GM18858 (cell line): ENCODE results near the gene LRPAP1.
"Not testable (repeated sequence)": the region's sequence is repeated elsewhere in the genome, so short reads cannot be mapped to it uniquely, and the experiment has no call there.

Experiments used
- ATAC-seq: cut with Tn5 transposase; IDR thresholded peaks from one replicate; pipeline ENCODE4 v1.9.1; 2021; ENCODE audit not compliant: unreplicated experiment

The LRPAP1 gene

DNA sequence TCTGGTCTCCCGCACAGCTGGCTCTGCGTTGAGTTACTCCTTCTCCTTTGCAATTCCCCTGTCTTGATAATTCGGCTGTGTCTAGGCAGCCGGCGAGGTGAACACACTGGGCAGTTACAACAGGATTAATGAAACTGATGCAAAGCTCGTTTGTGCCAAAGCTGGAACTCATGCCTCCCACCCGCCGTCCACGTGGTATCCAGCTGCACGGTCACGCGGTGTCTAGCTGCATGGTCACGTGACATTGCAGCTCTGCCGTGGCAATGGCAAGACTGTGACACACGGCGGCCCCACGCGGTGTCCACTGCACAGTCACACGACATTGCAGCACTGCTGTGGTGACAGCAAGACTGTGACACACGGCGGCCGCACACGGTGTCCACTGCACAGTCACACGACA, 31.2 kb upstream of the LRPAP1 start:
- no peak for ATAC-seq

GRCh38 chr4:3562127-3562526, 29.9 kb upstream of the LRPAP1 start:
- ATAC-seq, result not testable (repeated sequence)

- not testable (repeated sequence) for ATAC-seq
These were observed 28.2 kb upstream of the LRPAP1 start for GRCh38 chr4:3560465-3560864.

DNA sequence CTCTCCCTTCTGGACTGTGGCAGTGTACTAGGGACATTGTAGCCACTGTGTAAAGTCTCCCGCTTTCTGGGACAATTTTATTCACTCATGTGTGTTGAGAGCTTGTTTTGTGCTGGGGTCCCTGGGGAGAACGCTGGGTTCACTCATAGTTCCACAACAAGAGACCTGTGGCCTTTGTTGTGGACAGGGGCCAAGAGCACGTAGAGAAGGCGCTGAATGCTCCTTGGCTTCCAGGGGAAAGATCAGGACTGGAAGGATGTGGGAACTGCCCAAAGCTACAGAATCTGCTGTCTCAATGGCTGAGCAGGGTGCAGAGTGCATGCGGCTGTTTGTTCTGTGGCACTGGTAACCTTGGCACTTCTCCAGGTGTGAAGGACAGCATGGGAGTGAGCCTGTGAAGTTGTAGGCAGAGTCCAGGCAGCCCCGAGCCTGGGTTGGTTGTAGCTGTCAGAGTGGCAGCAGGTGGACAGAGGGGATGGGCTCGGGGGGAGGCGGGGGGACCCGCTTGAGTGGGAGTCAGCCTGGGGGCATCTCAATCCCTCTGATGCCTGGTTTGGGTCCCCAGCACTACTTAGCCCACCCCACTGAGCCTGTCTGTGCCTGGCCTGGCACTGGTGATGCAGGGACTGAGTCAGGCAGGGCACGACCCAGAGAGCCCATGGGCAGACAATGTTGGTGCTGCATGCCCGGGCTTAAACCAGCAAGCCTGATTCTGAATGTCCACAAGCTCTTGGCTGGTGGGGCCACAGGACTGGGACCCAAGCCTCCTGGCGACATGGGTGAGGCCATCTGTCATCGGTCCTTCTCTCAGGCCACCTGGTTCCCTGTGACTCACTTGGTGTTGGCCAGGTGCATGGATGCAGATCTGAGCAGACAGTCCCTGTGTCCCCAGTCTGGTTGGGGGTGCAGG, 27.4 kb upstream of the LRPAP1 start:
- ATAC-seq, result not testable (repeated sequence)

DNA sequence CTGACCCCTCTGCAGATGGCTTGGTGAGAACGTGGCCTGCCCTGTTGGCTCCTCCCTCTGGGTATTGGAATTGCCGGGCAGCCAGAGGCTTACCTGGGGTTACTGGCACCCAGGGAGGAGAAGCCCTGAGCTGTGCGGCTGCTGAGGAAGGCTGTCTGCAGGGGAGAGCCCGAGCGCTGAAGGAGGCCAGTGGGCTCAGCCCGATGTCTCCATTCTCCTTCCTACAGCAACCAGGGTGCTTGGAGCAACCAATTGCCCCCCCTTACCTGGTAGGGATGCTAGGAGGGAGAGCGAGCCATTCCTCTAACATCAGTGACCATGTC, 26.3 kb upstream of the LRPAP1 start:
- not testable (repeated sequence) for ATAC-seq

DNA sequence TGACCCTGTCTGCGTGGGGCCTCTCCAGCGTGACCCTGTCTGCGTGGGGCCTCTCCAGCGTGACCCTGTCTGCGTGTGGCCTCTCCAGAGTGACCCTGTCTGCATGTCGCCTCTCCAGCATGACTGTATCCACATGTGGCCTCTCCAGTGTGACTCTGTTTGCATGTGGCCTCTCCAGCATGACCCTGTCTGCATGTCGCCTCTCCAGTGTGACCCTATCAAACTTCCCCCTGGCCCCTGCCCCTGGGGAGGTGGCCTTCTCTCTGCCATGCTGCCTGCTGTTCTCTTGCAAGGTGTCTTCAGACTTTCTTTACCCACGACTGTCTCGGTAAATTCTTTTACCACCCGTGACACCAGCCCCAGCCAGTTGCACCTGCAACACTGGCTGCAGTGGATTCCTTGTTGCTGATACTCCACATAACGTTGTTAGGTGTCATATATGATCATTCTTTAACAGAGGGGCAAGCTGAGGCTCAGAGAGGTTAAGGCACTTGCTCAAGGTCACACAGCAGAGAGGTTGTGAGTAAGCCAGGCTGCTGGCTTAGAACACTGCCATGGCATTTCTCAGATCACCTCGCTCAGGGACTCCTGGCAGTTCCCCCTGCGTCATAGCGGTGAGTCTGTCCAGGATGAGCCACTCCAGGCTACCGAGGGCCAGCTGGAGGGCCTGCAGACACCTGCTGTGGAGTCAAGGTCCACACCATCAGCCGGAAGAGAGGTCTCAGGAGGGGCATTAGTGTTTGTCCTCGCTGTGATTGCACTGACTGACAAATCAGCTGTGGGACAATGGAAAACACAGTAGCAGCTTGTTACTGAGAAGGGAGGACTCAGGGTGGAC, 25.7 kb upstream of the LRPAP1 start:
- not testable (repeated sequence) for ATAC-seq

DNA sequence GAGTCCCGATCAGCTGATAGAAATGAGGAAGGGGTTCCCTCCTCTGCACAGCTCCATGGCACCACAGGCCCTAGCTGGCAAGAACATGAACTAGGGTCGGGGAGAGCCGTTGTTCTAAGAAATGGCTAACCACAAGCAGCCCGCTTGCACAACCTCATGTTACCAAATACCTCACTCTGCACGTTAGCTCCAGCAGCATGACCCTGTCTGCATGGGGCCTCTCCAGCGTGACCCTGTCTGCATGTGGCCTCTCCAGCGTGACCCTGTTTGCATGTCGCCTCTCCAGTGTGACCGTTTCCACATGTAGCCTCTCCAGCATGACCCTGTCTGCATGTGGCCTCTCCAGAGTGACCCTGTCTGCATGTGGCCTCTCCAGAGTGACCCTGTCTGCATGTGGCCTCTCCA, 24.9 kb upstream of the LRPAP1 start:
- ATAC-seq, result not testable (repeated sequence)

DNA sequence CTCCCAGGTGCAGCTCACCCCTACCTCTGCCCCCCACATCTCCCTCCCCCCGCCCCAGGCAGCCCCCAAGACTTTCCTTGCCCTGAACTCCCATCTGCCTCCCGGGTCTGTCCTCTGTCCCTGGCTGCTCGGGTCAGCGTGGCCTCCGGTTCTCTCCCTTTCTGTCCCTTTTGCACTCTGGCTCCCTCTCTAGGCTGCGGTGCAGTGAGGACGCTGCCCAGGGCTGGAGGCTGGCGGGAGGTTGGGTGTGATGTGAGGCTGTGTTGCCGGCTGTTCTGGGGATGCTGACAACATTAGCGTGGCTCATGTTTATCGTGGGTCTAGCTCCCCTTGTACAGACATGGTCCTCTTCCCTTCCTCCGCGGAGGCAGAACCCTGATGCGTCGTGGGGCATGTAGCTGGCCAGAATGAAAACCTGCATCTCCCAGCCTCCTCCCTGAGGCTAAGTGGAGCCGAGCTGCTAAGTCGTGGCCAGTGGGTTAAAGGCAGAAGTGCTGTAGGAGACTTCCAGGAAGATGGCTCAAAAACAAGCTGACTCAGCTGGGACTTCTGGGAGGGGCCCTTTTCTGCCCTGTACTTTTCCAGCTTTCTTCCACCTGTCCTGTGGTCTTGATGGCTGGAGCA, 24.1 kb upstream of the LRPAP1 start:
- not testable (repeated sequence) for ATAC-seq

DNA sequence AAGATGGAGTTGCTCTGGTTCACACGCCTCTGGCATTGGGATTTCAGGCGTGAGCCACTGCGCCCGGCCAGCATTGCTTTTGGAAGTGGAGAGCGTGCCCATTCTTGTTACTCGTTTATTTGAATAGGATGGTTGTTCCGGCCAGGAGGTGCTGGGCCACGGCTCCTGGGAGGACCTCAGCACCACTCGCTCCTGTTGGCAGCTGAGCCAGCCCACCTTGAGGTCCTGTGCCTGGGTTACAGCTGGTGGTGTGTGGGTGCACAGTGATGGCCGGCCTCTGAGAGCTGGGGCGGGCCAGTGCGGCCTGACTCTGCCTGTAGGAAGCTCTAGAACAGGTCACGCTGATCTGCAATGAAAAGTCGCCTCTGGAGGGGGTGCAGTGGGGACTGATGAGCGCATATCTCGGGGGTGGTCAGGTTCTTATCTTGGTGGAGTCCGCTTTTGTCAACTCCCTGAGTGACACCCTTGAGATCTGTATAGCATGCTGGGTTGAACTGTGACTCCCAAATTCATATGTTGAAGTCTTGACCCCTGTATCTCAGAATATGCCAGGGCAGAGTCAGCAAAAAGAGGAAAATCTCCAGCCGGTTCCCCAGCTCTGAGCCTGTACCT, 23.3 kb upstream of the LRPAP1 start:
- not testable (repeated sequence) for ATAC-seq

GRCh38 chr4:3551366-3551765, 19.1 kb upstream of the LRPAP1 start:
- not testable (repeated sequence) for ATAC-seq

DNA sequence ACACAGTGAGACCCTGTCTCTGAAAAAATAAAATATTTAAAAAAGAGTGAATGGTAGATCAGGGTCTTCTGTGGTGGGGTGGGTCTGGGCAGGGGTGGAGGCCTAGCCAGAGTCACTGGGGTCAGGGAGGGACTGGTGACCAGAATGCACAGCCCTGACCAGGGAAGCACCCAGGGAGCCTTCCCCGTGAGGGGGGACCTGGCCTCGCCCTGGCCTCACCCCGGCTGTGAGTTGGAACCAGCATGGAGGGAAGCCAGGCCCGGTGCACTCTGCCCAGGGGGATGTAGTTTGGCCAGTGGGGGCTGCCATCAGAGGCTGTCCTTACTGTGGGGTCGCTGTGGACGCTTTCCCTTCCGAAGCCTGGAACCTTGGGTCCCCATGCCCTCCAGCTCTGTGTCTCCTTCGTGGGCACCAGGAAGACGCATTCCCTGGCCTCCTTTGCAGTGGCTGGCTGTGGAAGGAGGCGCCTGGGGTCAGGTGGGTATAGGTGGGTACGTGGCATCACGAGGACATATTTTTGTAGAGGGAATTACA, 18.6 kb upstream of the LRPAP1 start:
- not testable (repeated sequence) for ATAC-seq

- not testable (repeated sequence) for ATAC-seq
These were observed 17.8 kb upstream of the LRPAP1 start for GRCh38 chr4:3550041-3550440.

DNA sequence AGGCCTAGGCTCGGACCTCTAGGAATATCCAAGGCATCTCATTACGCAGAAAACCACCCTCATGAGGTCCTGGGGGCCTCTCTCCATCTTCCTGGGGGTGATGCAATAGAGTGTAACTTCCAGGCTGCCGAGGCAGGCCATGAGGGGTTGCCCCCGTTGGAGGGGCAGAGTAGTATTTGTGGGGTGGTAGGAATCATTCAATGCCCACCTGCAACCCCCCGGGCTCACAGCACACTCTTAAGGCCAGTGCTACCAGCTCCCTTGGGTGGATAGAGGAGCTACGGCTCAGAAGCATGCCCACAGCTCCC, 17.4 kb upstream of the LRPAP1 start:
- ATAC-seq, result not testable (repeated sequence)

DNA sequence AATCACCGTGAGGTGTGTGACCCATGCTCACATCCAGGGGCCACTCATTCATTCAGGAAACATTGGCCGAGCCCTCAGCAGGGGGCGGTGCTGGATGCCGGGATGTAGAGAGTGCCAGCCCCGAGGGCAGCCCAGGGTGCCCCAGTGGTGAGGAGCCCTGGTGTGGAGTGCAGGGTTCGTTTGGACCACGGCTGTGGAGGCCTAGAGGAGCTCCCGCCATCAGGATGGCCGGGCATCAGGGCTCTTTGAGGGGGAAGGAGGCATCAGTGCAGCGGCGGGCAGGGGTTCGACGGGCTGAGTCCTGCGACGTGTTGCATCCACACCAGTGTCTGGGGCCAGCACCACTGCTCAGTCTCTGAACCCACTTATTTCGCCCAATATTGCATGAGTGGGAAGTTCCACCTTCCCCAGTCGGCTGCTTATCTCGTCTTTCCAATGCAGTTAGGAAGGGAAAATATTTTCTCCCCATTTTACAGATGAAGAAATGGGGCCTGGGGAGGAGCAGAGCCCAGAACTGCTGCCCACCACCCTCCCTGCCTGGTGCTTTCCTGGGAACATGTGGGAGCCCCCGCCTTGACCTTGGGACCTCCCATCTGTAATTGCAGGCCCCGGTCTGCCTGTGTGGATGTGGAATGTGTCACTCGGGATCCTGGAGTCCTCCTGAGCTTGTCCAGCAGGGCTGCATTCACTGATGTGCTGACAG, 16.9 kb upstream of the LRPAP1 start:
- ATAC-seq, result not testable (repeated sequence)

GRCh38 chr4:3546721-3547120, 14.5 kb upstream of the LRPAP1 start:
- ATAC-seq, result not testable (repeated sequence)

GRCh38 chr4:3545351-3545750, 13.1 kb upstream of the LRPAP1 start:
- not testable (repeated sequence) for ATAC-seq

GRCh38 chr4:3544259-3545025, 12.2 kb upstream of the LRPAP1 start:
- ATAC-seq, result not testable (repeated sequence)

DNA sequence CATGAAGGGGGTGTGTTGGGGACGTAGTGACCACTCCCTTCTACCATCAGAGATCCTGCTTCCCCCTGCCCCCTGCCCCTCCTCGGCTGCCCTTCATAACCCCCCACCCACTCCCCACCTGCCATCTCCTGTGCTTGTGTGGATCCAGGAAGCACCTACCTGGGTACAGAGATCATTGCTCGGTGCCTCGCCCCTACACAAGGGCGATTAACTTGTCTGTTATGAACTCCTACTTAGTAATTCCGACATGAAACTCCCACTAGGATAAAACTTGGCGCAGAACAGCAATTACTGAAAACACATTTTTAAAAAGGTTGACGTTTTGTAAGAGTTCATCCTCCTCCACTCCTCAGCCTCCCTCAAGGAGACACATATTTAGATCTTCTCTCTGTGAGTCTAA, 11.2 kb upstream of the LRPAP1 start:
- not testable (repeated sequence) for ATAC-seq

DNA sequence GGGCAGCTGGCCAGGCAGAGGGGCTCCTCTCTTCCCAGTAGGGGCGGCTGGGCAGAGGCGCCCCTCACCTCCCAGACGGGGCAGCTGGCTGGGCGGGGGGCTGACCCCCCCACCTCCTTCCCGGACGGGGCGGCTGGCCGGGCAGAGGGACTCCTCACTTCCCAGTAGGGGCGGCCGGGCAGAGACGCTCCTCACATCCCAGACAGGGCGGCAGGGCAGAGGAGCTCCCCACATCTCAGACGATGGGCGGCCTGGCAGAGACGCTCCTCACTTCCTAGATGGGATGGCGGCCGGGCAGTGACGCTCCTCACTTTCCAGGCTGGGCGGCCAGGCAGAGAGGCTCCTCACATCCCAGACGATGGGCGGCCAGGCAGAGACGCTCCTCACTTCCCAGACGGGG, 6.7 kb upstream of the LRPAP1 start:
- ATAC-seq, result not testable (repeated sequence)
